Gastrocnemius medialis (tissue), 4 donors: ENCODE results near the gene PERCC1.

ENCODE experiments used
- CTCF ChIP-seq, 5 experiments: fragments of 450-650 bp in 3 of 5; fragments of 200-600 bp in 2 of 5; sonication (generic) in 2 of 5; IDR thresholded peaks in 4 of 5; conservative IDR thresholded peaks in 1 of 5; 1 replicate in 4 of 5; 2 replicates in 1 of 5; pipeline ENCODE4 v1.5.1; 2016 to 2019; ENCODE audit warnings: antibody characterized with exemption in 5 of 5, mild to moderate bottlenecking in 3 of 5, moderate library complexity in 3 of 5
- POLR2A ChIP-seq, 2 donors: fragments of 450-650 bp; IDR thresholded peaks; one replicate each; pipeline ENCODE4 v1.6.1; 2017; ENCODE audit warnings: antibody characterized with exemption in 2 of 2, mild to moderate bottlenecking in 2 of 2, moderate library complexity in 2 of 2

GRCh38 chr16:1457489-1458245 is 26.8 kb downstream of the PERCC1 start:
- TF ChIP-seq POLR2A (IDR thresholded peaks at IDR 0.05) (no peak), CTCF (IDR thresholded peaks at IDR 0.05 in 4 of 5, conservative IDR thresholded peaks at IDR 0.05 in 1 of 5) (no peak)
